GM12892 (cell line): ENCODE measurements around the gene CCDC148.

Source experiments
- POLR2A ChIP-seq: IDR thresholded peaks from 2 replicates; pipeline ENCODE4 v1.6.1; 2011; ENCODE audit warnings: low read depth, low read length, control low read depth
- POLR2AphosphoS5 ChIP-seq: IDR thresholded peaks from 2 replicates; pipeline ENCODE4 v1.6.1; 2011; ENCODE audit warnings: low read depth, low read length, control low read depth
- TAF1 ChIP-seq: IDR thresholded peaks from 2 replicates; pipeline ENCODE4 v1.6.1; 2011; ENCODE audit warnings: low read depth, mild to moderate bottlenecking, control low read depth, low read length, borderline replicate concordance

DNA sequence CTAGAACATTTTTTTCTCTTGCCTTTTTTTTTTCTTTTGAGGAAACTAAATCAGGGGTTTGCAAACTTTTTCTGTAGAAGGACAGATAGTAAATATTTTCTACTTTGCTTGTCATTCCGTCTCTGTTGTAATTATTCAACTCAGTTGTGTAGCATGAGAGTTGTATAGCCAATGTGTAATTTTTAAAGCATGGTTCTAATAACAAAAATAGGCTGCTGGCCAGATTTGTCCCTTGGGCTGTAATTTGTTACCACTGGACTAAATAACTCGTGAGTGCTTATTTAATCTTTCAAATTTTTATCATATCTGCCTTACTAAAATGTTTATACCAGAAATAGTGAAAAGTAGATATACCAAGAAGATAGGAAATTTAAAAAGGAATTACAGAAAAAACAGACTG lies 43.0 kb downstream of the CCDC148 start:
- TF ChIP-seq POLR2A (no peak), TAF1 (no peak), POLR2AphosphoS5 (no peak)
